HTERT RPE-1 (cell line): ENCODE data around the gene DHPS.
"Not testable (repeated sequence)": the region's sequence is repeated elsewhere in the genome, so short reads cannot be mapped to it uniquely, and the experiment has no call there.

Source experiments
- in situ Hi-C: fragments of 300-500 bp; cut with MboI; formaldehyde crosslinking; loops from 4 replicates; pipeline ENCODE4 v1.14.3; 2020; ENCODE audit warnings: low sequenced_read_pairs

Gene DHPS

GRCh38 chr19:12705654-12706331 is 24.1 kb upstream of the DHPS start:
- in situ Hi-C loops = no loop called here

GRCh38 chr19:12705169-12705568 is 23.5 kb upstream of the DHPS start:
- in situ Hi-C loops = no loop called here

GRCh38 chr19:12703046-12703445 is 21.4 kb upstream of the DHPS start:
- in situ Hi-C loops = no loop called here

- in situ Hi-C loops = no loop called here
Observed at GRCh38 chr19:12701596-12702282, 20.1 kb upstream of the DHPS start.

GRCh38 chr19:12698138-12698537 is 16.5 kb upstream of the DHPS start:
- in situ Hi-C loops = no loop called here

- in situ Hi-C loops = not testable (repeated sequence)
Observed at GRCh38 chr19:12697425-12697824, 15.7 kb upstream of the DHPS start.

GRCh38 chr19:12696366-12697335 is 15.0 kb upstream of the DHPS start, which contains the start of gene FBXW9:
Gene FBXW9, minus strand, starts transcription at chr19:12696631. Its CDS starts 50 bp downstream, at chr19:12696581.
- in situ Hi-C loops = no loop called here

GRCh38 chr19:12695997-12696365 is 14.3 kb upstream of the DHPS start:
- in situ Hi-C loops = no loop called here

GRCh38 chr19:12695514-12695913 is 13.8 kb upstream of the DHPS start:
- in situ Hi-C loops = no loop called here

- in situ Hi-C loops = no loop called here
Observed at GRCh38 chr19:12695096-12695495, 13.4 kb upstream of the DHPS start.

GRCh38 chr19:12694641-12695040 is 13.0 kb upstream of the DHPS start:
- in situ Hi-C loops = no loop called here

- in situ Hi-C loops = no loop called here
Observed at GRCh38 chr19:12692960-12693359, 11.3 kb upstream of the DHPS start.

- in situ Hi-C loops = no loop called here
Observed at GRCh38 chr19:12689581-12690216, 8.0 kb upstream of the DHPS start.

- in situ Hi-C loops = no loop called here
Observed at GRCh38 chr19:12689012-12689411, 7.3 kb upstream of the DHPS start.

- in situ Hi-C loops = no loop called here
Observed at GRCh38 chr19:12687496-12688196, 6.0 kb upstream of the DHPS start, which contains the start of gene GNG14. Gene GNG14, plus strand, starts transcription at chr19:12687998. Its CDS starts 51 bp downstream, at chr19:12688049.

- in situ Hi-C loops = no loop called here
Observed at GRCh38 chr19:12685831-12686230, 4.2 kb upstream of the DHPS start.

GRCh38 chr19:12680034-12680433 is 1.6 kb downstream of the DHPS start:
- in situ Hi-C loops = no loop called here

GRCh38 chr19:12678039-12678438 is 3.6 kb downstream of the DHPS start:
- in situ Hi-C loops = not testable (repeated sequence)

- in situ Hi-C loops = no loop called here
Observed at GRCh38 chr19:12676928-12677327, 4.8 kb downstream of the DHPS start.

- in situ Hi-C loops = no loop called here
Observed at GRCh38 chr19:12676384-12676792, 5.3 kb downstream of the DHPS start.
